Testis (tissue), 3 donors: ENCODE measurements around the gene ZC3H4. TPM values are rescaled to one million over a fixed set of nuclear protein-coding genes. Genes with fewer than 3 reads are reported as not detected.

Experiments
- DNase-seq: peaks from one replicate; pipeline ENCODE4 v3.0.0-alpha.2; 2019
- H3K27ac ChIP-seq, 2 donors: fragments of 200-600 bp; sonication (generic); one replicate each; pipeline ENCODE4 v1.5.1; 2019
- H3K27me3 ChIP-seq: fragments of 200-600 bp; sonication (generic); one replicate; pipeline ENCODE4 v1.5.1; 2019
- H3K36me3 ChIP-seq: fragments of 200-600 bp; sonication (generic); one replicate; pipeline ENCODE4 v1.5.1; 2017; ENCODE audit warnings: low read depth; ENCODE audit errors: missing control alignments
- H3K4me1 ChIP-seq: fragments of 200-600 bp; sonication (generic); one replicate; pipeline ENCODE4 v1.5.1; 2019
- H3K4me3 ChIP-seq, 2 donors: fragments of 200-600 bp; sonication (generic); one replicate each; pipeline ENCODE4 v1.5.1; 2017 to 2019
- H3K9me3 ChIP-seq: fragments of 200-600 bp; sonication (generic); one replicate; pipeline ENCODE4 v1.5.1; 2017
- CTCF ChIP-seq, 3 experiments: fragments of 450-650 bp in 2 of 3; fragments of 200-600 bp in 1 of 3; sonication (generic) in 1 of 3; IDR thresholded peaks; one replicate each; pipeline ENCODE4 v1.5.1; 2016 to 2019; ENCODE audit warnings: antibody characterized with exemption in 3 of 3, mild to moderate bottlenecking in 2 of 3, moderate library complexity in 1 of 3
- POLR2A ChIP-seq: fragments of 450-650 bp; IDR thresholded peaks from one replicate; pipeline ENCODE4 v1.6.1; 2017; ENCODE audit warnings: antibody characterized with exemption, mild to moderate bottlenecking, moderate library complexity
- WGBS, 2 donors: methylation state at CpG; one replicate each; pipeline ENCODE4 v1.1.5; 2018; 5-methylcytosine and 5-hydroxymethylcytosine counted together
- intact Hi-C: fragments of 100-400 bp; cut with DNase I; formaldehyde crosslinking; loops from one replicate; pipeline ENCODE4 v1.15.1; 2023; ENCODE audit warnings: low total_unique reads
- polyA plus RNA-seq: library from polyadenylated mRNA; stranded (reverse); fragments of 350-450 nt; fragmentation: Illumina TruSeq; extraction: RNeasy Lipid Tissue Mini Kit (QIAGEN cat#74804); gene quantifications from one replicate; pipeline ENCODE4 v1.2.3, GENCODE V29; 2014; ENCODE audit warnings: low read depth, low replicate concordance; ENCODE audit not compliant: insufficient read depth
- total RNA-seq, 2 donors: library from RNA; depleted of rRNA; stranded (reverse); fragments of >200 nt; gene quantifications; one replicate each; pipeline ENCODE4 v1.2.3, GENCODE V29; 2016

ZC3H4 gene
- total and polyA plus RNA-seq, 3 donors from 2014 or later = 25.4 to 47.3 (median 45.2) TPM

- Histone ChIP-seq H3K4me3 (no peak overlapping the region), H3K36me3 (no peaks in the 10 kb centered on the region), H3K27ac (no peak overlapping the region), H3K27me3 (no peaks in the 10 kb centered on the region), H3K9me3 (no peaks in the 10 kb centered on the region), H3K4me1 (no peaks in the 10 kb centered on the region)
- TF ChIP-seq POLR2A = no peak
- TF ChIP-seq CTCF (IDR thresholded peaks at IDR 0.05) = no peak
- intact Hi-C loops = loop anchor here (10.0 kb wide), 1 partner anchor 48 kb away; no protein-coding TSS in a partner anchor
- 86 to 87% methylated on average over 14 of the region's 14 CpGs for WGBS, 2 donors
- DNase-seq = no peak
Measured at GRCh38 chr19:47122359-47123335, 9.1 kb upstream of the ZC3H4 start.

- intact Hi-C loops = loop anchor here (10.0 kb wide), 1 partner anchor 46 kb away; no protein-coding TSS in a partner anchor
Measured at GRCh38 chr19:47120470-47121067, 7.0 kb upstream of the ZC3H4 start.

GRCh38 chr19:47113850-47114651, 475 bp upstream of the ZC3H4 start:
- intact Hi-C loops = no loop called here
- Histone ChIP-seq H3K27ac (peak overlapping the region; percentile 100), H3K36me3 (no peaks in the 10 kb centered on the region), H3K4me3 (peak overlapping the region; percentile 70 to 96), H3K27me3 (no peaks in the 10 kb centered on the region), H3K9me3 (no peaks in the 10 kb centered on the region), H3K4me1 (peaks cover 7% of the 10 kb centered on the region)
- DNase-seq = no peak
- no peak for TF ChIP-seq CTCF (IDR thresholded peaks at IDR 0.05)
- no peak for TF ChIP-seq POLR2A
- WGBS, 2 donors = 44 to 51% methylated on average over 25 to 26 of the region's 26 CpGs

More at GRCh38 chr19:47120470-47121067, 7.0 kb upstream of the ZC3H4 start:
- H3K27me3 ChIP-seq = no peaks in the 10 kb centered on the region
- 94 to 96% methylated on average over 6 of the region's 6 CpGs for WGBS, 2 donors
- DNase-seq = no peak
- no peak overlapping the region for H3K4me3 ChIP-seq
- no peaks in the 10 kb centered on the region for H3K4me1 ChIP-seq
- no peak overlapping the region for H3K27ac ChIP-seq
- no peaks in the 10 kb centered on the region for H3K36me3 ChIP-seq
- TF ChIP-seq CTCF (IDR thresholded peaks at IDR 0.05) (no peak), POLR2A (no peak)
- H3K9me3 ChIP-seq = no peaks in the 10 kb centered on the region

- Histone ChIP-seq H3K36me3 (no peaks in the 10 kb centered on the region), H3K4me1 (peaks cover 7% of the 10 kb centered on the region), H3K27ac (peak overlapping the region; percentile 100), H3K27me3 (no peaks in the 10 kb centered on the region), H3K9me3 (no peaks in the 10 kb centered on the region), H3K4me3 (peak overlapping the region; percentile 70 to 96)
- peak; percentile 89 for DNase-seq
- 0 to 1% methylated on average over 44 to 65 of the region's 85 CpGs for WGBS, 2 donors
- intact Hi-C loops = no loop called here
- TF ChIP-seq POLR2A (no peak), CTCF (IDR thresholded peaks at IDR 0.05) (no peak)
Measured at GRCh38 chr19:47112166-47112996, 1.2 kb downstream of the ZC3H4 start.
